Breast epithelium (tissue), 4 donors: ENCODE measurements around the gene PROP1. TPM values are rescaled to one million over a fixed set of nuclear protein-coding genes. Genes with fewer than 3 reads are reported as not detected.

ENCODE experiments used
- DNase-seq, 2 donors: peaks; one replicate each; pipeline ENCODE4 v3.0.0-alpha.2; 2019; ENCODE audit warnings: low spot score in 2 of 2
- H3K27ac ChIP-seq, 2 donors: fragments of 200-600 bp; sonication (generic) in 1 of 2; one replicate each; pipeline ENCODE4 v1.5.1; 2016 to 2019; ENCODE audit warnings: mild to moderate bottlenecking in 1 of 2
- H3K27me3 ChIP-seq, 2 donors: fragments of 200-600 bp; sonication (generic) in 1 of 2; one replicate each; pipeline versions ENCODE4 v1.5.1 to v1.6.0; 2017 to 2019; ENCODE audit warnings: control low read depth in 1 of 2, mild to moderate bottlenecking in 1 of 2
- H3K36me3 ChIP-seq: fragments of 200-600 bp; one replicate; pipeline ENCODE4 v1.5.1; 2019
- H3K4me1 ChIP-seq, 2 donors: fragments of 200-600 bp; sonication (generic); one replicate each; pipeline ENCODE4 v1.5.1; 2016 to 2019; ENCODE audit warnings: control low read depth in 1 of 2
- H3K4me3 ChIP-seq, 3 donors: fragments of 200-600 bp; sonication (generic); 1 replicate in 2 of 3; 2 replicates in 1 of 3; pipeline ENCODE4 v1.5.1; 2016 to 2019; ENCODE audit warnings: mild to moderate bottlenecking in 3 of 3, moderate library complexity in 2 of 3
- H3K9me3 ChIP-seq, 2 donors: fragments of 200-600 bp; sonication (generic) in 1 of 2; one replicate each; pipeline ENCODE4 v1.5.1; 2016 to 2019; ENCODE audit warnings: control low read depth in 1 of 2
- POLR2A ChIP-seq: fragments of 450-650 bp; IDR thresholded peaks from one replicate; pipeline ENCODE4 v1.6.1; 2016; ENCODE audit warnings: antibody characterized with exemption, mild to moderate bottlenecking, moderate library complexity
- POLR2AphosphoS5 ChIP-seq, 3 donors: sonication (generic); formaldehyde crosslinking; IDR thresholded peaks; one replicate each; pipeline ENCODE4 v1.6.1; 2017; ENCODE audit warnings: antibody characterized with exemption in 3 of 3
- intact Hi-C: fragments of 100-400 bp; cut with DNase I; formaldehyde crosslinking; loops from one replicate; pipeline ENCODE4 v1.15.1; 2023; ENCODE audit warnings: low total_unique reads
- total RNA-seq, 3 donors: library from RNA; depleted of rRNA; stranded (reverse); fragments of >200 nt; gene quantifications; one replicate each; pipeline ENCODE4 v1.1.0, GENCODE V29; 2016
- TF ChIP-seq, protein P1 (sequence below), 3 donors: fragments of 450-650 bp; IDR thresholded peaks; one replicate each; pipeline ENCODE4 v1.5.1; 2016 to 2017; ENCODE audit warnings: antibody characterized with exemption in 3 of 3, mild to moderate bottlenecking in 3 of 3, moderate library complexity in 3 of 3

Gene PROP1
- total RNA-seq, 3 donors from 2014 or later: not detected

- TF ChIP-seq POLR2A (no peak), POLR2AphosphoS5 (IDR thresholded peaks at IDR 0.05) (no peak)
- TF ChIP-seq, protein P1, sequence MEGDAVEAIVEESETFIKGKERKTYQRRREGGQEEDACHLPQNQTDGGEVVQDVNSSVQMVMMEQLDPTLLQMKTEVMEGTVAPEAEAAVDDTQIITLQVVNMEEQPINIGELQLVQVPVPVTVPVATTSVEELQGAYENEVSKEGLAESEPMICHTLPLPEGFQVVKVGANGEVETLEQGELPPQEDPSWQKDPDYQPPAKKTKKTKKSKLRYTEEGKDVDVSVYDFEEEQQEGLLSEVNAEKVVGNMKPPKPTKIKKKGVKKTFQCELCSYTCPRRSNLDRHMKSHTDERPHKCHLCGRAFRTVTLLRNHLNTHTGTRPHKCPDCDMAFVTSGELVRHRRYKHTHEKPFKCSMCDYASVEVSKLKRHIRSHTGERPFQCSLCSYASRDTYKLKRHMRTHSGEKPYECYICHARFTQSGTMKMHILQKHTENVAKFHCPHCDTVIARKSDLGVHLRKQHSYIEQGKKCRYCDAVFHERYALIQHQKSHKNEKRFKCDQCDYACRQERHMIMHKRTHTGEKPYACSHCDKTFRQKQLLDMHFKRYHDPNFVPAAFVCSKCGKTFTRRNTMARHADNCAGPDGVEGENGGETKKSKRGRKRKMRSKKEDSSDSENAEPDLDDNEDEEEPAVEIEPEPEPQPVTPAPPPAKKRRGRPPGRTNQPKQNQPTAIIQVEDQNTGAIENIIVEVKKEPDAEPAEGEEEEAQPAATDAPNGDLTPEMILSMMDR (IDR thresholded peaks at IDR 0.05): no peak
- Histone ChIP-seq H3K27me3 (peaks cover 0 to 62% of the 10 kb centered on the region in 2 donors), H3K4me1 (no peaks in the 10 kb centered on the region), H3K27ac (no peak overlapping the region), H3K4me3 (no peak overlapping the region), H3K36me3 (no peaks in the 10 kb centered on the region), H3K9me3 (no peaks in the 10 kb centered on the region)
- no peak for DNase-seq
- intact Hi-C loops: no loop called here
Observed at GRCh38 chr5:177983763-177984583, 12.1 kb downstream of the PROP1 start.

DNA sequence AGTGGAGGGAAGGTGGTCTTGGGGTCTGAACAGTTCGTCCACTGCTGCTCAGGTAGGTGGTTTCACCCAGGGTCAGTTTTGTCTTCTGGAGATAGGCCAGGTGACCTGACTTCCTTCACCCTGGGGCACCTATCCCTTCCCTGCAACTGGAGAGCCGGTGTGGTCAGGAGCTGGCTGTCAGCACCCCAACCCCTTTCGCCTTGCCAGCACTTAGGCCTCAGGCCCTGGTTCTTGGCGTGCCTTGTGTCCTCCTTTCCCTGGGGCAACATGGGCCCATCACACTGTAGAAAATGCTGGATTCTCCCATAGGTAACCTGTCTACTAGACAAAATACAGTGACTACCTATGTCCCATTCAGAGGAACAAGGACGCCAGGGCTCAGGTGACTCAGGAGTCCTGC lies 13.1 kb downstream of the PROP1 start:
- Histone ChIP-seq H3K27ac (no peak overlapping the region), H3K36me3 (no peaks in the 10 kb centered on the region), H3K4me1 (no peaks in the 10 kb centered on the region), H3K27me3 (peaks cover 0 to 62% of the 10 kb centered on the region in 2 donors), H3K9me3 (no peaks in the 10 kb centered on the region), H3K4me3 (no peak overlapping the region)
- intact Hi-C loops: no loop called here
- DNase-seq: no peak
- TF ChIP-seq, protein P1 (IDR thresholded peaks at IDR 0.05): no peak
- no peak for TF ChIP-seq POLR2AphosphoS5 (IDR thresholded peaks at IDR 0.05)

DNA sequence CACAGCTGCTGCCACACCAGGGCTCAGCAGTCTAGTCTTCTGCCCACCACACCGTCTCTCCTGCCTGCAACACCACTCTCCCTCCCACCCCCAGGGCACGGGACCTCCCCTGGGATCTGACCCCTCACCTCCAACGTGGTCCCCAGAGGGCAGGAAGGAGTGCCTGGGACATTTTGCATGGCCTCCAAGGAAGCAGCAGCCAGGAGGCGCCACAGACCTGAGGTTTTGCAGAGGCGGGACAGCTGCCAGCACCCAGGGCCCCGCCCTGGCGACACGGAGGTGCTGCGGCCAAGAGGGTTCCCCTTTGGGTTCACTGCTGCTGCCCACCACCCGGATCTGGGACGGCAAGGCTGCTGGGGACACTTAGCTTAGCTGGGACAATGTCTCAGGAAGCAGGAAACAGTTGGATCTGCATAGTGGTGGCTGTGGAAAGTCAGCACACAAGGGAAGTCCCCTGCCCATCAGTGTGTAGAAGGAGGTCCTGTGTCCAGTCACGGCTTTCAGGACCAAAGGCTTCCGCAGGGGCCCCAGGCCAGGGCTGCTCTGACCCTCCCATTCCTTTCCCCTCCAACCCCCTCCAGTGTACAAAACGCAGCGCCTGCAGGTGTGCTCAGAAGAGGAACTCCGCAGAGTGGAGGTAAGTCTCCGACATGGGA lies 13.8 kb downstream of the PROP1 start:
- Histone ChIP-seq H3K4me1 (no peaks in the 10 kb centered on the region), H3K36me3 (no peaks in the 10 kb centered on the region), H3K9me3 (no peaks in the 10 kb centered on the region), H3K27me3 (peaks cover 0 to 58% of the 10 kb centered on the region in 2 donors), H3K27ac (no peak overlapping the region), H3K4me3 (no peak overlapping the region)
- intact Hi-C loops: no loop called here
- no peak for DNase-seq
- TF ChIP-seq POLR2AphosphoS5 (IDR thresholded peaks at IDR 0.05) (no peak), POLR2A (no peak)
- TF ChIP-seq, protein P1 (IDR thresholded peaks at IDR 0.05): no peak

- intact Hi-C loops: no loop called here
- H3K36me3 ChIP-seq: no peaks in the 10 kb centered on the region
- no peak overlapping the region for H3K4me3 ChIP-seq
- H3K27ac ChIP-seq: no peak overlapping the region
- TF ChIP-seq, protein P1 (IDR thresholded peaks at IDR 0.05): no peak
- TF ChIP-seq POLR2A: no peak
- no peak for TF ChIP-seq POLR2AphosphoS5 (IDR thresholded peaks at IDR 0.05)
- DNase-seq: no peak
- no peaks in the 10 kb centered on the region for H3K9me3 ChIP-seq
- no peaks in the 10 kb centered on the region for H3K4me1 ChIP-seq
- peaks cover 0 to 52% of the 10 kb centered on the region in 2 donors for H3K27me3 ChIP-seq
Observed at GRCh38 chr5:177981296-177982071, 14.6 kb downstream of the PROP1 start.
